ENCODE measurements around the gene KRT36.
A peak's percentile ranks its signal among the peaks of the same experiment; 100 is the strongest.

The KRT36 gene

GRCh38 chr17:41500131-41500911 lies 10.6 kb upstream of the KRT36 start:
- DNase-seq = no peak

DNA sequence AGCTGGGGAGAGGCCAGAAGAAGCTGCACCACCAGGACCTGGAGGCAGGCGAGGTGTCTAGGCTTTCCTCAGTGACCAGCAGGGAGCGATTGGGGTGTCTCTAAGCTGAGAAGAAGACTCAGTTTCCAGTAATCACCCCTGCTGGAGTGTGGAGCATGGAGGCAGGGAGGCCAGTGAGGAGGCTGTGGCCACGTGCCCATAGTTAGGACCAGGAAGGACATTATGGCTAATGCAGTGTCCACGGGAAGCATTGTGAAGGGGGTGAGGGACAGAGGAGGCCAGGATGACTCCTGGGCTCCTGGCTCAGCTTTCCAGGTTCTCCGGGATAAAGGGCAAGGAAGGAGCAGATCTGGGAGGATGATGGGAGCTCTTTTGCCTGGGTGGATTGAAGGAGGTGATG lies 10.0 kb upstream of the KRT36 start:
- DNase-seq = no peak

DNA sequence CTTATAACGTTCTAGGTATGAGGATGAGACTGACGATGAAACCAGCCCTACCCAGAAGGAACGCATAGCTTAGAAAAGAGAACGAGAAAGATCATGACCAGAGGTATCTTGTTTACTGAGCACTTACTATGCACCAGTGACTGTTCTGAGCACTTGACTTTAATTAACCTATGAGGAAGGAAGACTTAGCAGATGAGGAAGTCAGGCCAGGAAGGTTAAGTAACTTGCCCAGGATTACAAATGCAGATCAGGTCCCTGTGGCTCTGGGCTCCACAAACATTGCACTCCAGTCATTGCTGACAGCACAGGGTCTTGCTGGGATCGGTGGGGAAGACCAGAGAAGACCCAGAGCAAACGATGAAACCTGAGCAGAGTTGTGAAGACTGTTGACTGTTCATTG lies 8.6 kb upstream of the KRT36 start:
- no peak for DNase-seq

GRCh38 chr17:41496803-41497484 lies 7.2 kb upstream of the KRT36 start:
- DNase-seq = peak; percentile 86 to 87

- DNase-seq = no peak
Measured at GRCh38 chr17:41494524-41494923, 4.8 kb upstream of the KRT36 start.

GRCh38 chr17:41492771-41493170 lies 3.1 kb upstream of the KRT36 start:
- no peak for DNase-seq

DNA sequence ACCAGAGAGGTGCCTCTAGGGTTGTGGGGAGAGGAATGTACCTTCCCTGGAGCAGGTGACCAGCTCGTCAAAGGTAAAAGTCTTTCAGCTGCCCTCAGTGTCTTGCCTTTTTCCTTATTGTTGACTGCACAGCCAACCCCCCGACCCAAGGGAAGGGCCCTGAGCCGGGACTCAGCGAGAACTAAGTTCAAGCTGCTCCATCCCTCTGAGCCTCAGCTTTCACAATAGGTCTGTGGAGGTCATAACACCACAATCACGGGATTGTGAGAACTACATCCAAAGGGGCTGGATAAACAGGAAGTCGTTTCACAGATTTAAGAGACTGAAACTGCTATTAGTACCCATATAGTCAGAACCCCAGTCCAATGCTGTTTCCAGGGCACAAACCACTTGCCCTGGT lies 2.6 kb upstream of the KRT36 start:
- DNase-seq = no peak

GRCh38 chr17:41491476-41491875 lies 1.8 kb upstream of the KRT36 start:
- no peak for DNase-seq

- no peak for DNase-seq
Measured at GRCh38 chr17:41490000-41490990, 585 bp upstream of the KRT36 start.

DNA sequence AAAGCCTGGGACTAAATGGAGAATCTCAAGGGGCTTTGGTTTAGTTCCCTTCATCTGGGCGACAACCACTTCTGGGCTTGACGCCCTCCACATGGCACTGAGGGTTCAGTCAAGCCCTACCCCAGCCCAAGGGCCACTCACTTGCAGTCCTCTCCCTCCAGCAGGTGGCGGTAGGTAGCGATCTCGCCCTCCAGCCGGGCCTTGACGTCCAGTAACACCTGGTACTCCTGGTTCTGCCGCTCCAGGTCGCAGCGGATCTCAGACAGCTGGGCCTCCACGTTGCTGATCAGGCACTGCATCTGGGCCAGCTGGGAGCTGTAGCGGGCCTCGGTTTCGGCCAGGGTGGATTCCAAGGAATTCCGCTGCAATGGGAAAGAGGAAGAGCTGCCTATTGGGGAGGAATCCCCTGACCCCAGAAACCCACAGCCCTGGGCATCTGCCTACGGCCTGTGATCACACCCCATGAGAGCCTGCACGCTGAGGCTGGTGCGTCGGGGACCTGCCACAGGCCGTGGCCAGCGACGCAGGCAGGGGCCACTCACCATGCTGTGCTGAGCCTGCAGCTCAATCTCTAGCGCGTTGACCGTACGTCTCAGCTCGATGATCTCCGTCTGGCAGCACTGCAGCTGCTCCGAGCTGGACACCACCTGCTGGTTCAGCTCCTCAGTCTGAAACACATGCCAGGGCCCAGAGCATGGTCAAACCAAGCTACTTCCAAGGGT lies 2.7 kb downstream of the KRT36 start:
- DNase-seq = peak; percentile 70

- no peak for DNase-seq
Measured at GRCh38 chr17:41486316-41486715, 3.4 kb downstream of the KRT36 start.

GRCh38 chr17:41484920-41485904 lies 4.5 kb downstream of the KRT36 start:
- DNase-seq = no peak

DNA sequence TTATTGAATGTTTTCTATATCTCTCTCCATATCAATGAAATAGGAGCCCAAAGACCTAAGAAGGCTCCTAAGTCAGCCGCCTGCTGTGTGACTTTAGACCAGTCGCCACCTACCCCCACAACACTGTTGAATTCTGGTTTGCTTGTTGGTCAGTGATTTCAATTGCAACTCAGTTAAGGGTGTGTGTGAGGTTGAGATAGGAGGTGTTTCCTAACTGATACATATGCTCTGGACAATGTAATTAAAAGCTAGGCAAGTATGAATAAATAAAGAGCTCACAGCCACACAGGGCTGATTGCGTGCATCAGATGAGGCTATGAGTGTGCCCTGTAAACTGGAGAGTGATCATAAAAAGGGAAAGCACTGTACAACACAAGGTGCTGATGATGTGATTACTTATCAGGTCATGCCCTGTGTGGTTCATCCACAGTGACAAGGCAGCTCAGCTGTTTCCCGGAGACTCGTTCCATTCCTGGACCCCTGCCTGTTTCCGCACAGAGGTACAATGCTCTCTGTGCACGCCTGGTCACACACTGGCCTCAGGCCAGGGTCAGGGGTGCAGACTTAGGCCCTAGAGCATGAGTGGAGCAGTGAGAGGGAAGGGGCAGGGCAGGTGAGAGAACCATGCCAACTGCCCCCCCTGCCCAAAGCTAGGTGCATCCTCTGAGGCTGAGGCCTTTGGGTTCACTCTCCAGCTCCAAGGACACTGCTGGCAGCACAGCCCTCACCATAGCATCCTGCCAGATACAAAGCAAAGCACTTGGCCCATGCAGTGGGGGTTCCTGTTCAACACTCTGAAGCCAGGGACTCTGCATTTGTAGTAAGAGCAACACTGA lies 5.5 kb downstream of the KRT36 start:
- no peak for DNase-seq

- DNase-seq = no peak
Measured at GRCh38 chr17:41483531-41483930, 6.2 kb downstream of the KRT36 start.

DNA sequence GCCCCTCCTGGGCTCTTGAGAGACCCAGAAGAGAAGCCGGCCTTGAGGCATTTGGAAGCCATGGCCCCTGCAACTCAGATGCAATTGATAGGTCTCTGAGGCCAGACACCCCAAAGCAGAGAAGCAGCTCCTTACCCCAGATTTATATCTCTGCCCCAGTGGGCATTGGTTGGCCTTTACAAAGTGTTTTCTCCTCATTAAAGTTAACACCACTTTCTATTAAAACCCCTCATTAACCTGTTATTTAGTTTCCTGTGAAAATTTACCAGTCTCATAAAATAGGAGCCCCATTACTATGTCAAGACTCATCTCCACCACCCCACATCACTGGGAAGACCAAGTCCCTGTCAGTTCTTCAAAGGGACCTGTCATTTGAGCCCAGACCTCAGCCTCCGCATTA lies 8.7 kb downstream of the KRT36 start, which contains the start of gene KRT35:
Gene KRT35 (minus strand): TSS at position 116 of the 400 bp plus-strand sequence. CDS start 54 bp downstream, at position 62.
- no peak for DNase-seq

DNA sequence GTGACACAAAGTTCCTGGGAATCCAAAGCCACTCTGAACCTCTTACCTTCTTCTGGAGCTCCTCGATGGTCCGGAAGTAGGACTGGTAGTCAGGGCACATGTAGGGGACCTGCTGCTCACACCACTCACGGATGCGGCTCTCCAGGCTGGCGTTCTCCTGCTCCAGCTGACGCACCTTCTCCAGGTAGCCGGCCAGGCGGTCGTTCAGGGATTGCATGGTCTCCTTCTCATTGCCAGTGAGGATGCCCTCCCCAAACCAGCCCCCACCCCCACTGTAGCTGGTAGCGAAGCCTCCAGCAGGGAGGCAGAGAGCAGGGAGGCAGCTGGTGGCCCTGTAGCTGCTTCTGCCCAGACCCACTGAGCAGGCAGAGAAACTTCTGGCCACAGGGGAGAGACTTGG lies 9.1 kb downstream of the KRT36 start:
- DNase-seq = no peak

GRCh38 chr17:41480136-41480535 lies 9.6 kb downstream of the KRT36 start:
- DNase-seq = no peak

DNA sequence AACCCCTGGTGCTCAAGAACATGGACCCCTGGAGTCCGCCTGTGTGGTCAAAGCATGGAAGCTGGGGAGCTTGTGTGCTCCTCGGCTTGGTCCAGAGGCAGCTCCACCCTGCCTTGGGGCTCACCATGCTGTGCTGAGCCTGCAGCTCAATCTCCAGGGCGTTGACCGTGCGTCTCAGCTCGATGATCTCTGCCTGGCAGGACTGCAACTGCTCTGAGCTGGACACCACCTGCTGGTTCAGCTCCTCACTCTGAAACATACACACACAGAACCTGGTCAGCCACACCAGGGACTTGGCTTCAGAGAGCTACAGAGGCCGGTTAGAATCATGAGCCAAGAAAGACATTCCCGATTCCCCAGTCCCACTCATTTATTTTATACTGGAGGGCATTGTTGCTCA lies 11.5 kb downstream of the KRT36 start:
- no peak for DNase-seq

DNA sequence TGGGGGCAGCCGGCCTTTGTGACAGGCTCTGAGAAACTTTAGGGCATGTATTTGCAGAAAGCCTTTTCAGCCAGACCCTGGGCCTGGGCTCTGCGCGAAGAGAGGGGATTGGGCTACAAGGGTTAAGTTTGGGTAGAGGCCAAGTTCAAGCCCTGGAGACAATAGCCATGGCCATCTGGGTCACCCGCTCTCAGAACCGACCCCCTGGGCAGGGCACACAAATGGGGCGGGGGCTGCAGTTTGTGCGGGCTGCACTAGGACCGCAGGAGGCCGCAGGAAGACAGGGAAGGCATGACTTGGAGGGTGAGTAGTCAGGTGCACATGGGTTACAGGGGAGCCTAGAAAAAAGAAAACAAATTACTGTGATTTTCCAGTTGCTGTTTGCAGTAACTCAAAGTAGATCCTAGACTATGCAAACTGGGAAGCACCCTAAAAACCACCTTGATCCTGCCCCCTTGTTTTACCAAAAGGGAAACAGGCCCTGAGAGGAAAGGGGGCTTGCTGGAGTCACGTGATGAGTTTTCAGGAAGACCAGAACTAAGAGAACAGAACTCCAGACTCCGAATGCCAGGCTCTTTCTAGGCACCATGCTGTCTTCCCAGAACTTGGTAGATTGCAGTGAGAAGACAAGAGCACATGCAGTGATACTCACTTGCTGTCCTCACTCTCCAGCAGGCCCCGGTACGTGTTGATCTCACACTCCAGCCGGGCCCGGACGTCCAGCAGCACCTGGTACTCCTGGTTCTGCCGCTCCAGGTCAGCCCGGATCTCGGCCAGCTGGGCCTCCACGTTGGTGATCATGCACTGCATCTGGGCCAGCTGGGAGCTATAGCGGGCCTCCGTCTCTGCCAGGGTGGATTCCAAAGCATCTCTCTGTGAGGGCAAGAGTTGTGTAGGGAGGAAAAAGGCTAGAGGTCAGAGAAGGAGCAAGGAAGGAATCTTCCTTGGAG lies 12.6 kb downstream of the KRT36 start:
- DNase-seq = no peak
